ENCODE data around the gene SLCO1A2. TPM values are rescaled to one million over a fixed set of nuclear protein-coding genes. Genes with fewer than 3 reads are reported as not detected.

The SLCO1A2 gene
- total RNA-seq, 2 experiments from 2014 or later = not detected

GRCh38 chr12:21353487-21353886, 18.8 kb upstream of the SLCO1A2 start:
- DNase-seq (no peak), ATAC-seq (no peak)
- POLR2A ChIA-PET = no interaction called here
- H3K4me1 Mint-ChIP-seq (ENCODE audit: low read depth) = no peaks in the 10 kb centered on the region
- peaks cover 18% of the 10 kb centered on the region for H3K27me3 Mint-ChIP-seq
- H3K27ac Mint-ChIP-seq = no peak overlapping the region
- CTCF ChIA-PET = interaction anchor here (0.9 kb wide), 1 partner anchor 56 kb away, joined by 4 read pairs; no protein-coding TSS in a partner anchor
- intact Hi-C loops (cut with micrococcal nuclease) = no loop called here
- no peaks in the 10 kb centered on the region for H3K36me3 Mint-ChIP-seq (ENCODE audit: low read depth)
- TF ChIP-seq, protein P1, sequence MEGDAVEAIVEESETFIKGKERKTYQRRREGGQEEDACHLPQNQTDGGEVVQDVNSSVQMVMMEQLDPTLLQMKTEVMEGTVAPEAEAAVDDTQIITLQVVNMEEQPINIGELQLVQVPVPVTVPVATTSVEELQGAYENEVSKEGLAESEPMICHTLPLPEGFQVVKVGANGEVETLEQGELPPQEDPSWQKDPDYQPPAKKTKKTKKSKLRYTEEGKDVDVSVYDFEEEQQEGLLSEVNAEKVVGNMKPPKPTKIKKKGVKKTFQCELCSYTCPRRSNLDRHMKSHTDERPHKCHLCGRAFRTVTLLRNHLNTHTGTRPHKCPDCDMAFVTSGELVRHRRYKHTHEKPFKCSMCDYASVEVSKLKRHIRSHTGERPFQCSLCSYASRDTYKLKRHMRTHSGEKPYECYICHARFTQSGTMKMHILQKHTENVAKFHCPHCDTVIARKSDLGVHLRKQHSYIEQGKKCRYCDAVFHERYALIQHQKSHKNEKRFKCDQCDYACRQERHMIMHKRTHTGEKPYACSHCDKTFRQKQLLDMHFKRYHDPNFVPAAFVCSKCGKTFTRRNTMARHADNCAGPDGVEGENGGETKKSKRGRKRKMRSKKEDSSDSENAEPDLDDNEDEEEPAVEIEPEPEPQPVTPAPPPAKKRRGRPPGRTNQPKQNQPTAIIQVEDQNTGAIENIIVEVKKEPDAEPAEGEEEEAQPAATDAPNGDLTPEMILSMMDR (IDR thresholded peaks at IDR 0.05) = no peak
- no peaks in the 10 kb centered on the region for H3K9me3 Mint-ChIP-seq
- no peak overlapping the region for H3K4me3 Mint-ChIP-seq

GRCh38 chr12:21350975-21351374, 16.3 kb upstream of the SLCO1A2 start:
- TF ChIP-seq, protein P1 (IDR thresholded peaks at IDR 0.05) = no peak
- CTCF ChIA-PET = no interaction called here
- intact Hi-C loops (cut with micrococcal nuclease) = no loop called here
- Mint-ChIP-seq H3K4me3 (no peak overlapping the region), H3K27me3 (peaks cover 18% of the 10 kb centered on the region), H3K27ac (no peak overlapping the region), H3K4me1 (ENCODE audit: low read depth) (no peaks in the 10 kb centered on the region), H3K9me3 (no peaks in the 10 kb centered on the region), H3K36me3 (ENCODE audit: low read depth) (no peaks in the 10 kb centered on the region)
- ATAC-seq (no peak), DNase-seq (no peak)
- POLR2A ChIA-PET = no interaction called here

GRCh38 chr12:21346542-21347205, 12.0 kb upstream of the SLCO1A2 start:
- no peak for ATAC-seq
- DNase-seq = no peak
- no peaks in the 10 kb centered on the region for H3K9me3 Mint-ChIP-seq
- ChIA-PET CTCF (no interaction called here), POLR2A (interaction anchor here (0.7 kb wide), 1 partner anchor 105 kb away, joined by 3 read pairs; no protein-coding TSS in a partner anchor)
- peaks cover 8% of the 10 kb centered on the region for H3K27me3 Mint-ChIP-seq
- no peak overlapping the region for H3K4me3 Mint-ChIP-seq
- intact Hi-C loops (cut with micrococcal nuclease) = no loop called here
- no peaks in the 10 kb centered on the region for H3K4me1 Mint-ChIP-seq (ENCODE audit: low read depth)
- H3K27ac Mint-ChIP-seq = no peak overlapping the region
- TF ChIP-seq, protein P1 (IDR thresholded peaks at IDR 0.05) = no peak
- no peaks in the 10 kb centered on the region for H3K36me3 Mint-ChIP-seq (ENCODE audit: low read depth)

DNA sequence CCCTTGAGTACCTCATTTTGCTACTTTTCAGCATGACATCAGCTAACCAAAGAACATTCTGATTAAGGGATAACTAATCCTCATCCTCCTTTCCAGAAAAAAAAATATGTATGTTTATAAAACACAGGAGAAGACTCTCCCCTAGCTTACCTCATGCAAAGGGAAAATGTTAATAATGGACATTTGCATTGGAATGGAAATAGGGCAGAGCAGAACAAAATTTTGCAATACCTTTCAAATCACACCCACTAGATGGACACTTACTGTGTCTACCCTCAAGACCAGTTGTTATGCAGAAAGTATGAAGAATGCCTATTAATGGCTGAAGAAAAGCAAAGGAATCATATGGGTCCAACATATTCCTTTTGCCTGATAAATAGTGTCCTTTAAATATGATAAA, 8.9 kb upstream of the SLCO1A2 start:
- CTCF ChIA-PET = no interaction called here
- intact Hi-C loops (cut with micrococcal nuclease) = no loop called here

DNA sequence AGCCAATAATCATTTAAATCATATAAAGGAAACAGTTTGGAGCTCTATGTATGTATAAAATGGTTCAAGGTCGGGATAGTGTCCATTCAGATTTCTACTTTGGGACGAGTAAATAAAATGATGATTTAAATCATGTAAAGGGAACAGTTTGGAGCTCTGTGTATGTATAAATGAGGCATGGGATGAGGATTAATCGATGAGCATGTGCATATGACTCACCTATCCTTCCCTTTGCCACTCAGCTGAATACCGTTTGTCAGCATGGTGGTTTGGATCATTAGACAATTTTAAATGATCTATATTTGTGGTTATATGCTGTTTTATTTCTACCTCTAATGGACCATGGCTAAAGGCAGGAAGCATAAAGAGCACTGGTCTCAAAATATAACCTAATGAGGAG, 7.1 kb upstream of the SLCO1A2 start:
- CTCF ChIA-PET = no interaction called here
- POLR2A ChIA-PET = interaction anchor here (1.6 kb wide), 1 partner anchor 21 kb away, joined by 3 read pairs; no protein-coding TSS in a partner anchor
- intact Hi-C loops (cut with micrococcal nuclease) = no loop called here
- TF ChIP-seq, protein P1 (IDR thresholded peaks at IDR 0.05) = no peak
- Mint-ChIP-seq H3K9me3 (no peaks in the 10 kb centered on the region), H3K4me3 (no peak overlapping the region), H3K27me3 (peaks cover 5% of the 10 kb centered on the region), H3K4me1 (ENCODE audit: low read depth) (peaks cover 3% of the 10 kb centered on the region), H3K27ac (no peak overlapping the region), H3K36me3 (ENCODE audit: low read depth) (no peaks in the 10 kb centered on the region)
- ATAC-seq (no peak), DNase-seq (no peak)

More for the DNA sequence above, 8.9 kb upstream of the SLCO1A2 start:
- H3K27ac Mint-ChIP-seq = no peak overlapping the region
- H3K9me3 Mint-ChIP-seq = no peaks in the 10 kb centered on the region
- POLR2A ChIA-PET = no interaction called here
- DNase-seq (no peak), ATAC-seq (no peak)
- peaks cover 3% of the 10 kb centered on the region for H3K4me1 Mint-ChIP-seq (ENCODE audit: low read depth)
- no peak overlapping the region for H3K4me3 Mint-ChIP-seq
- H3K27me3 Mint-ChIP-seq = peaks cover 7% of the 10 kb centered on the region
- TF ChIP-seq, protein P1 (IDR thresholded peaks at IDR 0.05) = no peak
- no peaks in the 10 kb centered on the region for H3K36me3 Mint-ChIP-seq (ENCODE audit: low read depth)
